Measurements from ENCODE around the gene NUP155.

GRCh38 chr5:37400501-37400900 is 29.6 kb upstream of the NUP155 start:
- TF ChIP-seq CTCF (IDR thresholded peaks at IDR 0.05) (no peak), POLR2AphosphoS5 (IDR thresholded peaks at IDR 0.05) (no peak), POLR2A (IDR thresholded peaks at IDR 0.05) (no peak)
